Measurements from ENCODE around the gene RBAK.

GRCh38 chr7:5020098-5020497 is 25.6 kb upstream of the RBAK start:
- TF ChIP-seq CTCF (IDR thresholded peaks at IDR 0.05) = no peak
- no peak for TF ChIP-seq POLR2A (IDR thresholded peaks at IDR 0.05)
